ENCODE measurements around the gene CSAD. TPM values are rescaled to one million over a fixed set of nuclear protein-coding genes. Genes with fewer than 3 reads are reported as not detected.
A peak's percentile ranks its signal among the peaks of the same experiment; 100 is the strongest.

CSAD gene
- total RNA-seq, 1 experiment from 2014 or later = 11.5 TPM

- no peaks in the 10 kb centered on the region for H3K27me3 Mint-ChIP-seq (ENCODE audit: low read depth)
- H3K36me3 Mint-ChIP-seq = peaks cover 5% of the 10 kb centered on the region
- ChIA-PET CTCF (interaction anchor here (1.4 to 4.8 kb wide), 9 partner anchors 8 to 146 kb away, joined by 3 to 58 read pairs (median 7); partner anchors contain the start of genes AAAS and SPRYD3), POLR2A (interaction anchor here (1.8 kb wide), 1 partner anchor 10 kb away, joined by 4 read pairs; no protein-coding TSS in a partner anchor)
- H3K27ac Mint-ChIP-seq = 0 out of 2 replicates have a peak overlapping the region, but pooled peaks have one; percentile 17
- peak overlapping the region; percentile 34; the same call in 1 of the 2 replicates for H3K4me3 Mint-ChIP-seq
- peaks cover 72% of the 10 kb centered on the region for H3K4me1 Mint-ChIP-seq
- H3K9me3 Mint-ChIP-seq = no peaks in the 10 kb centered on the region
- DNase-seq (ENCODE audit: low spot score) (no peak), ATAC-seq (no peak)
- TF ChIP-seq, protein P1, sequence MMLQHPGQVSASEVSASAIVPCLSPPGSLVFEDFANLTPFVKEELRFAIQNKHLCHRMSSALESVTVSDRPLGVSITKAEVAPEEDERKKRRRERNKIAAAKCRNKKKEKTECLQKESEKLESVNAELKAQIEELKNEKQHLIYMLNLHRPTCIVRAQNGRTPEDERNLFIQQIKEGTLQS (CRISPR knock-in tag; conservative IDR thresholded peaks at IDR 0.05) = no peak
- TF ChIP-seq NR3C1 (CRISPR knock-in tag; conservative IDR thresholded peaks at IDR 0.05; ENCODE audit: low read depth) (no peak), ZNF232 (CRISPR knock-in tag; IDR thresholded peaks at IDR 0.05) (no peak), ZNF281 (CRISPR knock-in tag; IDR thresholded peaks at IDR 0.05) (no peak), ETV6 (CRISPR knock-in tag; IDR thresholded peaks at IDR 0.05) (no peak), JAZF1 (CRISPR knock-in tag; IDR thresholded peaks at IDR 0.05) (no peak), JUN (CRISPR knock-in tag; IDR thresholded peaks at IDR 0.05) (no peak), SP1 (CRISPR knock-in tag; conservative IDR thresholded peaks at IDR 0.05) (no peak), ATF2 (CRISPR knock-in tag; IDR thresholded peaks at IDR 0.05; ENCODE audit: borderline replicate concordance, low read depth) (no peak), HMGA2 (CRISPR knock-in tag; IDR thresholded peaks at IDR 0.05) (no peak), CREB1 (CRISPR knock-in tag; IDR thresholded peaks at IDR 0.05) (no peak), GTF2I (CRISPR knock-in tag; conservative IDR thresholded peaks at IDR 0.05) (no peak), TP53 (CRISPR knock-in tag; IDR thresholded peaks at IDR 0.05) (no peak), RORB (CRISPR knock-in tag; IDR thresholded peaks at IDR 0.05) (no peak)
Measured at GRCh38 chr12:53225635-53226424, 45.1 kb upstream of the CSAD start.

GRCh38 chr12:53224897-53225634, 44.3 kb upstream of the CSAD start:
- DNase-seq (ENCODE audit: low spot score) (no peak), ATAC-seq (no peak)
- H3K4me1 Mint-ChIP-seq = peaks cover 67% of the 10 kb centered on the region
- peaks cover 5% of the 10 kb centered on the region for H3K36me3 Mint-ChIP-seq
- ChIA-PET CTCF (interaction anchor here (0.6 to 4.8 kb wide), 19 partner anchors 9 to 728 kb away, joined by 3 to 58 read pairs (median 4); partner anchors contain the start of genes AAAS, ESPL1, PFDN5 and SPRYD3), POLR2A (interaction anchor here (0.6 to 1.8 kb wide), 3 partner anchors 11 to 122 kb away, joined by 3 to 5 read pairs (median 4); no protein-coding TSS in a partner anchor)
- no peaks in the 10 kb centered on the region for H3K9me3 Mint-ChIP-seq
- no peaks in the 10 kb centered on the region for H3K27me3 Mint-ChIP-seq (ENCODE audit: low read depth)
- H3K27ac Mint-ChIP-seq = 0 out of 2 replicates have a peak overlapping the region, but pooled peaks have one; percentile 48
- no peak for TF ChIP-seq CTCF (IDR thresholded peaks at IDR 0.05)
- TF ChIP-seq OVOL2 (CRISPR knock-in tag; IDR thresholded peaks at IDR 0.05; ENCODE audit: borderline replicate concordance) = no peak
- TF ChIP-seq PRRX2 (CRISPR knock-in tag; IDR thresholded peaks at IDR 0.05) = no peak
- no peak for TF ChIP-seq RELA (CRISPR knock-in tag; IDR thresholded peaks at IDR 0.05; ENCODE audit: borderline replicate concordance)
- no peak for TF ChIP-seq E2F4 (CRISPR knock-in tag; IDR thresholded peaks at IDR 0.05; ENCODE audit: borderline replicate concordance, low read depth)
- TF ChIP-seq ZNF317 (CRISPR knock-in tag; IDR thresholded peaks at IDR 0.05; ENCODE audit: borderline replicate concordance, low read depth) = no peak
- no peak for TF ChIP-seq ZBTB43 (CRISPR knock-in tag; IDR thresholded peaks at IDR 0.05)
- no peak for TF ChIP-seq FOXK1 (CRISPR knock-in tag; IDR thresholded peaks at IDR 0.05)
- peak overlapping the region; percentile 34 for H3K4me3 Mint-ChIP-seq

Data from WTC11 (cell line).